Epithelial cell of prostate (primary cell): ENCODE data around the gene MMP8.
"Not testable (repeated sequence)": the region's sequence is repeated elsewhere in the genome, so short reads cannot be mapped to it uniquely, and the experiment has no call there.

ENCODE experiments used
- DNase-seq: peaks from one replicate; pipeline ENCODE4 v3.0.0-alpha.2; 2011; ENCODE audit warnings: low read depth, low spot score
- H3K27ac ChIP-seq: fragments of 450-650 bp; 2 replicates; pipeline ENCODE4 v1.5.1; 2017; ENCODE audit warnings: mild to moderate bottlenecking

MMP8 gene, protein sequence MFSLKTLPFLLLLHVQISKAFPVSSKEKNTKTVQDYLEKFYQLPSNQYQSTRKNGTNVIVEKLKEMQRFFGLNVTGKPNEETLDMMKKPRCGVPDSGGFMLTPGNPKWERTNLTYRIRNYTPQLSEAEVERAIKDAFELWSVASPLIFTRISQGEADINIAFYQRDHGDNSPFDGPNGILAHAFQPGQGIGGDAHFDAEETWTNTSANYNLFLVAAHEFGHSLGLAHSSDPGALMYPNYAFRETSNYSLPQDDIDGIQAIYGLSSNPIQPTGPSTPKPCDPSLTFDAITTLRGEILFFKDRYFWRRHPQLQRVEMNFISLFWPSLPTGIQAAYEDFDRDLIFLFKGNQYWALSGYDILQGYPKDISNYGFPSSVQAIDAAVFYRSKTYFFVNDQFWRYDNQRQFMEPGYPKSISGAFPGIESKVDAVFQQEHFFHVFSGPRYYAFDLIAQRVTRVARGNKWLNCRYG

DNA sequence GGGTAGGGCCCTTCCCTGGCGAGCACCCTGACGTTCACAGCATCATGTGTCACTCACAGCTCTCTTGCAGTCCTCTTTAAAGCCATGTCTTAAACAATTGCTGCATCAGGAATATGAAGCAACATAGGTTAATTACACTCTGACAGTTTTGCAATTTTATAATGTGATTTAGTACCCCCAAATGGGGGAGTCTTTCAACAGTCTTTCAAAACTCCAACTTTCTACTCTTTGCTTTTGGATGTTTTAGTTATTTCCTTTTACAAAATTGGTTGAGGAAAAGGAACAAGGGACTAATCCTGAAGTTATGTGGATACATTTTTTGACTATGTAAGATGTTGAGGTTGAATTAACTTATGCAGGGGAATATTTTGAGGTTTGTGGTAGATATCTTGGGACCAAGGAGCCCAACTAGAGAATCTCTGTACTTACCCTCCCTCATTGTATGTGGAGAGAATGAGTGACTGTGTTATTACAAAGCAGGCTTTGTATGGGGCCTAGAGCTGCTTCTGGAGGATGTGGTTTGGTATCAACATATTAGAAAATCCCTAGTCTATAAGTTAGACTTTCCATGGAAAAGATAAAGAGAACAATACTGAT lies at the start of gene MMP8:
Gene MMP8 (minus strand): TSS at position 51 of the 597 bp plus-strand sequence. CDS start 99 bp downstream, outside the sequence.
- no peak within 1 kb of the TSS for H3K27ac ChIP-seq
- DNase-seq, result no peak

DNA sequence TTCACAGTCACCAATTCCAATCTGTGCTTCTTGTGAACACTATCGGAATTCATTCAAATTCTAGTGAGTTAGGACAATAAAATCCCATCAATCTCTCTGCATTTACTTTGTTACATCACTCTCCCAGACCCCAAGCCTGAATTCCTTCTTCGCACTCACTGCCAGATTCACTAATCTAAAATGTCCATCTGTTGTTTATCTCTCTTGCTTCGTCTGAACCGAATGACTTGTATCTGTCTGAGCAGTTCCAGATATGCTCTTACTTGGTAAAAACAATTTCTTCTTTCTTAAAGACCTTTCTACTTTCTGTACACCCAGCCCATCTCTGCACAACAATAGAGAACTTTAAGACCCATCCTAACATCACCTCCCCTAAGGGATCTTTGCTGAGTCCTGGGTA lies 48.6 kb upstream of the MMP8 start:
- no peak overlapping the region for H3K27ac ChIP-seq
- no peak for DNase-seq

DNA sequence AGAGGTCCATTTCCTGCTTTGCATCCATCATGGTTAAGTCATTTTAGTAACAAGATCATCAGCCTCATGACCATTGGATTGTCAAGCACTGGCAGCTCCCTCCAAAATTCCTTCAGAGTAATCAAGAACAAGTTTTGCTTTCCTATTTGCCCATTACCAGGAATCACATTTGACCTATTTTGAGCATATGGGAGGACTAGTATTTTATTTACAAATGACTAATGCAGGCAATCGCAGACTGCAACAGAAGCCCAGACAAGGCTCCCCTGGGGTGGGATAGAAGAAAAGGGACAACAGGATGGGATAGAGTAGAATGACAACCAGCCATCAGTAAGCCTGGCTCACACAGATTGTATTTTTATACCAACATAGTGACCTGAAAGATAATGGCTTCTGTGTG lies 46.6 kb upstream of the MMP8 start:
- DNase-seq, result no peak
- H3K27ac ChIP-seq, result no peak overlapping the region

DNA sequence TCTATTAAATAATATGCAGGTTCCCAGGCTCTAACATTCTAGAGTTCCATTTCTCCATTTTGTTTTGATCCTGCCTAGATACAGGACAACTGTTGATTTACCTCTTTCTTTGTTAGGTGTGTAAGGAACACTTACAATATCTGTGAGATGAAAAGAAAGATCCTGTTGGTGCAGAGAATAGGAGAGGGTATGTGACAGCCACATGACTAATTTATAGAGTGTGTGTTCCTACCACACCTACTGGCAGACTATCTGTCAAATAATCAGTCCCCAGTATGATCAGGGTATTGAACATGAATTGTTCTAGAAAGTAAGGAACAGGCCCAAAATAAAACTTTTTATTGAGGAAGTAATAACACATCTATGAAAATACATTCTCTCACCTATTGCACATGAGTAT lies 45.4 kb upstream of the MMP8 start:
- no peak for DNase-seq
- H3K27ac ChIP-seq, result peak overlapping the region; percentile 11

DNA sequence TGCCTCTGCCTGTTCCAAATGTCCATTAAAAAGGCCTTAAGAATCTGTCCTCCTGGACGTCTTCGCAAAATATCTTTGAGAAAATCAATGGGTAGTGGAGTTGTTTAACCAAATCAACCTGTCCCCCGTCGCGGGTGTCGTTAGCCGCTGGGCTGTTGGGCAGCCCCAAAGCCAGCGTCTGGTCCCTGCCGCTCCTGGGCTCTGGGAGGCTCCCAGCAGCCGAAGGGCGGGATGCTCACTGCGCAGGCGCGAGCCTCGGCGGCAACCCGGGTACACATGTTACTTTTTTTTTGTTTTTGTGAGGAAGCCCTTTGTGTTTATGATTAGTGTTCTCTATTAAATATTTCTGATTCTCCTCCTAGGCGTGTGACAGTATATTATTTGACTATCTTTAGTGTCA lies 43.0 kb upstream of the MMP8 start:
- DNase-seq, result no peak
- H3K27ac ChIP-seq, result no peak overlapping the region

DNA sequence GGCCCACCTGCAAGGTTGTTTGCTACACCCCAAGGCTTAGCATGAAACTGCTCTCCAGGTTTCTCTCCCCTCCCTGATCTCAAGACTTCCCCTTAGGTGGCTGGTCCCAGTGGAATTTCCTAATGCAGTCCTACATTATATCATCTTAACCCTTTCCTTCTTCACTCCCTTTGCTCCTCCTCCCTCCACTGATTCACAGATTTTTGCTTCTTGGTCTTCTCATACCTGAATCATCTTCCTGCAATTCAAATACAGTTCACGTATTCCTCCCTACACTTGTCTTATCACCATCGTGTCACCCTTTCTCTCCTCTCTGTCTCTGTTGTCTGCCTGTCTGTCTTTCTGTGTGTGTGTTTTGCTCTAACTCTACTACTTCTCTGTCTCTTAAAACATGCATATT lies 38.7 kb upstream of the MMP8 start:
- DNase-seq, result no peak
- peak overlapping the region; percentile 96 for H3K27ac ChIP-seq

DNA sequence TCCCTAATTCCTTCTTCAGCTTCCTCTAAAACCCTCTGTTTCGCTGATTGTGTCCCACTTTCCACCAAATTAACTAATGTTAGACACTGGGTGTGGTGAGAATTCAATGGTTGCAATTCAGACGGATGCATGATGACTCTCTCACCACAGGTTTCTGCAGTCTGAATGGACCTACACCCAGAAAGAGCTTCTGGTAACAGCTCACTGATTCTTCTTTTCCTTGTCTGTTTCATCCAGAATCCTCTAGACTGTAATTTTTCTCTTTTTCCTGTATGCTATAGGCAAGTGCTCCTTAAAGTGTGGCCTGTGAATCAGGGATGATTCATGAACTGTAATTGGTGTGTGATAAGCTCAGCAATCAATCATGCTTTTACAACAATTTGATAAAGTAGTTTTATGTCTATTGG lies 37.6 kb upstream of the MMP8 start:
- peak overlapping the region; percentile 96 for H3K27ac ChIP-seq
- peak; percentile 78 for DNase-seq

DNA sequence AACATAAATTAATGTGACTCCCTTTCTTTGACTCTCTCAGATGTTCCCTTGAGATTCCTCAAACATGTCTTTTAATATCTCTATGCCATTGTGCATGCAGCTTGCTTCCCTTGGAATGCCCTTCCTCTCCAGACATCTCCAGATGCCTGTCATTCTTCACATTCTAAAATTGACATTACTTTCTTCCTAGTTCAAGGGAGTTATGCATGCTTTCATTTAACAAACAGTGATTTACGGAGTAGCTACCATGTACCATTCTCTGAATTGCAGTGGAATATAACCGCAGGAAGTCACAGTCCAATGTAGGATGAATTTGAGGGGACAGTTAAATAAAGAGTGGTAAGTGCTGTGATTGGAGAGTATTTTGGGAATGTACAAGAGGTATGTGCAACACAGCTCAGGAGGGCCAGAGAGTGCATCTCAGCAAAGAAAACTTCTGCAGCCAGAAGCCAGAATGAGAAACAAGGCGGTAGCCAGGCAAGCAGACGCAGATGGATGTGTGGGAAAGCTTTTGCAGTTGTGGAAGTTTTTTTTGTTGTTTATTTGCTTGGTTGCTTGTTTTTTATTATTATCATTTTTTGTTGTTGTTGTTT lies 37.0 kb upstream of the MMP8 start:
- DNase-seq, result no peak
- H3K27ac ChIP-seq, result peak overlapping the region; percentile 96

DNA sequence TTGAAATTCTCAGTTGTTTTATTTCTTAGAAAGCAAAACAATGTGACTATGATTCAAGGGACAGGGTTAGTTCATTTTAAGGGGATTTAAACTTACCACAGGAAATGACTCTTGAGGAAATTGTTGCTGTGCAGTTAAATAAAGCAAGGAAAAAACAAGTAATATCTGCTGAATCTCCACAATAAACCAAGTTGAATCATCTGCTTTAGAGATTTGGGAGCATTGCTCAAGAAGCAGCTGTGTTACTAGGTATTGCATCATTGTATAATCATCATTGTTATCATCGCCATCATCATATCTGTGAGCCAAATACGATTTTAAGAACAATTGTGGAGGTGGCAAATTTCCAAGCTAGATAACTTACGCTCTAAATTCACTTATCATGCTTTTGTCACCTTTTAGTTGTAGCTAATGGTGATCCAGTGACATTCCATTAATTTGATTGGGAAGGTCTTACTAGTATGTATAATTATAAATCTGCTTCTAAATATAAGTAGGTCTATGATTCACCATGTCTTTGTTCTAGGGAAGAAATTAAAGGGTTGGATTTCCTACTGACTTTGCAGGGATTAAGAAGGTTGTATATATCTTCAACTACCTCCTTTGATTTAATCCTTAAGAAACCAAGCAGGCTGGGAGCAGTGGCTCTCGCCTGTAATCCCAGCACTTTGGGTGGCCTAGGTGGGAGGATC lies 35.7 kb upstream of the MMP8 start:
- H3K27ac ChIP-seq, result peak overlapping the region; percentile 96
- DNase-seq, result peak; percentile 95

DNA sequence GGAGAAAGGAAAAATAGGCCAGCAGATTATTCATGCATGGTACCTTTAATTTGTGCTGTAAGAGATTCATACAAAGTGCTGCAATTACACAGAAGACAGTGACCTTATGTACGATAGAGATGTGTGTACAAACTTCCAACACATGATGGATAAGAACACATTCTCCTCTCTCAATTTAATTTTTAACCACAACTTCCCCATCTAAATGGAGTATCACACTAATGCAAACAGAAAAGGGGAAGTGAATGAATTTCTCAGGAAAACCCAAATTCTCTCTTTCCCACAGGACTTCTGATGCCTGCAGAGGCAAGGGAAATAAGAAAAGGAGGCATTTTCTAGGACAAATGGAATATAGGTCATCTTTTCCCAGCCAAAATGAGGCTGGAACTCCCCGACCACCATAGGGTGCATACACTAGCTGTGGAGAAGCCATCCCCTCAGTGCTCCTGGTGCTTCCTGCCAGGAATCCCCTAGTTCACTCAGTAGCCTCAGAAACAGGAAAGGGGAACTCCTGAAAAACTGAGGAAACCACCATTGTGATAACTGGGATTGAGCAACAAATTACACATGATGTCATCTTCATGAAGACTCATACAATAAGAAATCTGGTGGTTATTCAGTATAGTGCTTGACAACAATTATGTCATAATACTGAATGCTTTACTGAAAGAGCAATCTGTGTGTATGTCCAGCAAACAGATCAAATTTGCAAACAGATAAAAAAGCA lies 33.2 kb upstream of the MMP8 start:
- peak overlapping the region; percentile 46 for H3K27ac ChIP-seq

DNA sequence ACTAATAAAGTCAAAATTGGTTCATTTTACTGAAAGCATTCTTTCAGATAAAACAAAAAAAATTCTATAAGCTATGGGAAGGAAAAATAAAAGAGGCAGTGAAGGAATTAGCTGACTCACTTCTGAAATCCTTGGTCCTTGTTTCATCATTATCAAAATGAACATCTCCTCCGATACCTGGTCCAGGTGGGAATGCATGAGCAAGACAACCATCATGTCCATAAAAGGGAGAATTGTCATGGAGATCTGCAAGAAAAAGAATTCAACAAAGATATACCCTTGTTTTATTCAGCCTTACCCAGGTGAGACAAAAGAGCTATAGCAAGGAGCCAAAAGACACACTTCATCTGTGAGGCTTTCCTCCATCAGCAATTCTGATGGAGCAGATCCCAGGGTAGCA lies 28.5 kb upstream of the MMP8 start:
- peak overlapping the region; percentile 30 for H3K27ac ChIP-seq
- DNase-seq, result no peak

More for the DNA sequence above, 33.2 kb upstream of the MMP8 start:
- DNase-seq, result peak; percentile 73

DNA sequence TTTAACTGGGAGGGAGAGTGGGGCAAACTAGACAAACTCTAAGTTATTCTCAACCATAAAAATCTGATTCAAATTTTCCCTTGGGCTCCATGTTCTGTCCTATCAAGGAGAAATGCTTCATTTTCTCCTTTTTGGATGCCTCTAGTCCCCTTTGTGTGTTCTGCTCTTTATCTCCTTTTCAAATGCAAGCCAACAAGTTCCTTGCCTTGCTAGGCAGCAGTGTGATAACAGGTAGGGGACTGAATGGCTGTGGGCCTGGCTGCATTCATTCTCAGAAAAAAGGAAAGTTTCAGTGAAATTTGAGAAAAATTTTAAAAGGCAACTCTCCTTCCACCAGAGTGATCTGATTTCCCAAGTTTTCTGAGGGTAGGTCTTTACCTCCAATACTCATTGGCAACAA lies 26.9 kb upstream of the MMP8 start:
- DNase-seq, result no peak
- no peak overlapping the region for H3K27ac ChIP-seq

DNA sequence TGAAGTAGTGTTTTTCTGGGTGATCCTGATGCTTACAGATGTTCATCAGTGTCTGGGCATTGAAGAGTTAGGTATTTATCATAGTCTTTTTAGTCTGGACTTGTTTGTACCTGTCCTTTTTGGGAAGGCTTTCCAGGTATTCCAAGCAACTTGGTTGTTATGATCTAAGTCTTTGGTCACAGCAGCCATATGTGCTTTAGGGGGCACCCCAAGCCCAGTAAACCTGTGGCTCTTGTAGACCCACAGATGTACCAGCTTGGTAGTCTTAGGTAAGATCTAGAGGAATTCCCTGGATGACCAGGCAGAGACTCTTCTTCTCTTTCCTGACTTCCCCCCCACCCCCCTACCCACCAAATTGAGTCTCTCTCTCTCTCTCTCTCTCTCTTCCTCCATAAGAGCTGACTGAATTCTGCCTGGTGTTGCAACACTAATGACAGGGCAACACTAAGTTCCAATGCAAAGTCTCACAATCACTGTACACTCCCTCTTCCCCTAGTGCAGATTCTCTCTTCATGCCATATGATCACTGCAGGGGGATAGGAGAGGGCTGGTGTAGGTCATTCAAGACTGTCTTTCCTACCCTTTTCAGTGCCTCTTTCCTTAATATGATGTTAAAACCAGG lies 24.5 kb upstream of the MMP8 start:
- no peak for DNase-seq
- peak overlapping the region; percentile 70 for H3K27ac ChIP-seq

DNA sequence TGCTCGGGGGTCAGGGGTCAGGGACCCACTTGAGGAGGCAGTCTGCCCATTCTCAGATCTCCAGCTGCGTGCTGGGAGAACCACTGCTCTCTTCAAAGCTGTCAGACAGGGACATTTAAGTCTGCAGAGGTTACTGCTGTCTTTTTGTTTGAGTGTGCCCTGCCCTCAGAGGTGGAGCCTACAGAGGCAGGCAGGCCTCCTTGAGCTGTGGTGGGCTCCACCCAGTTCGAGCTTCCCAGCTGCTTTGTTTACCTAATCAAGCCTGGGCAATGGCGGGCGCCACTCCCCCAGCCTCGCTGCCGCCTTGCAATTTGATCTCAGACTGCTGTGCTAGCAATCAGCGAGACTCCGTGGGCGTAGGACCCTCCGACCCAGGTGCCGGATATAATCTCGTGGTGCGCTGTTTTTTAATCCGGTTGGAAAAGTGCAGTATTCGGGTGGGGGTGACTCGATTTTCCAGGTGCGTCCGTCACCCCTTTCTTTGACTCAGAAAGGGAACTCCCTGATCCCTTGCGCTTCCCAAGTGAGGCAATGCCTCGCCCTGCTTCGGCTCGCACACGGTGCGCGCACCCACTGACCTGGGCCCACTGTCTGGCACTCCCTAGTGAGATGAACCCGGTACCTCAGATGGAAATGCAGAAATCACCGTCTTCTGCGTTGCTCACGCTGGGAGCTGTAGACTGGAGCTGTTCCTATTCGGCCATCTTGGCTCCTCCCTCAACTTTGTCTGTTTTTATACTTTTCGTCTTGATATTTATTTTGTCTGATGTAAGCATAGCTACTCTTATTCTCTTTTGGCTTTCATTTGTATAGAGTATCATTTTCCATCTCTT lies 22.2 kb upstream of the MMP8 start:
- DNase-seq, result not testable (repeated sequence)
- peak overlapping the region; percentile 70 for H3K27ac ChIP-seq

DNA sequence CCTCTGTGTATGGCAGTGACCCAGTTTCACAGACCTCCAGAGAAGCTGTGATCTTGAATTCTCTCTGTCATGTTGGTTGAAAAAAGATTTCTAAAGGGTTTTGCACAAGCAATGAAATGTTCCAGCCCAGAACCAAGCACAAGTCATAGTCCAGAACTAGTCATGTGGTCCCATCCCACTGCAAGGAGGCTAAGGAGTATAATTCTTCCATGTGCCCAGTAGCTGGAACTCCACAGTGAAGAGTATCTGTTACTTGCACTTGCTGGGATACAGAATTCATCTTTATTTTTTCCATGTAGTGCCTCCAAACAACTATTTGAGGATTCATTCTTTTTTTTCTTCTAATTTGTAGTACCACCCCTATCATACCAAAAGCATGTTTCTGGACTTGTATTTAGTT lies 9.9 kb upstream of the MMP8 start:
- no peak overlapping the region for H3K27ac ChIP-seq
- DNase-seq, result no peak

DNA sequence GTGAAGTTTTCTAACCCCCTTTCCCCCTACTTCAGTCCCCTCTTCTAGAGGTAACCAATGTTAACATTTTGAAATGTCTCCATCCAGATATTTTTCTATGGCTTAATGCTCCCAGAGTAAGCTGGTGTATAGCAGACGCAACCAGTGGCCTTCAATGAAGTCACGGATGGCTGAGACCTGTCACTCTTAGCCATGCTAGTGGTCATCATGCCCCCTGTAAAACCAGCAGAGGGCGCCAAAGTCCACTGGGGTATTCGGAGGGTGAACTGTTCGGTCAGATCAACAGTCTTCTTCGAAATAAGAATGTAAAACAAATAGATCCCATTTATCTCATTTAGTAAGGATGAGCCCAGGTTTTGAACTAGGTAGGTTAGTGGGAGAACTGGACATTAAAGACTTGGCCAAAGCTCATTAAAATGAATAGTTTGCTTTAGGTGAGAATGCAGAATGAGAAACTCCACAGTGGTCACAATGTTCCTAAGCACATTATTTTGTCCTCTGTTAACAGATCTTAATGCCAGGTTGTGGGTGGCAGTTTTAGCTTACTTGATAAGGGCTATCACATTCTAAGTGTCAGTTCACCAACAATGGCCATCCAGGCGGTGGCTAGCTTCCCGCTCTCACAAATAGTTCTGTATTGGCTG lies 8.6 kb upstream of the MMP8 start:
- DNase-seq, result no peak
- no peak overlapping the region for H3K27ac ChIP-seq

DNA sequence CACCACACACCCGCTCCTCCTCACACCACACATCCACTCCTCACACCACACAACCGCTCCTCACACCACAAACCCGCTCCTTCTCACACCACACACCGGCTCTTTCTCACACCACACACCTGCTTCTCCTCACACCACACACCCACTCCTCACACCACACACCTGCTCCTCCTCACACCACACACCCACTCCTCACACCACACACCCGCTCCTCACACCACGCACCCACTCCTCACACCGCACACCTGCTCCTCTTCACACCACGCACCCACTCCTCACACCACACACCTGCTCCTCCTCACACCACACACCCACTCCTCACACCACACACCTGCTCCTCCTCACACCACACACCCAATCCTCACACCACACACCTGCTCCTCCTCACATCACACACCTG lies 6.2 kb upstream of the MMP8 start:
- not testable (repeated sequence) for H3K27ac ChIP-seq, DNase-seq
